Epithelial cell of proximal tubule (primary cell): ENCODE data around the gene LRBA. TPM values are rescaled to one million over a fixed set of nuclear protein-coding genes. Genes with fewer than 3 reads are reported as not detected.

Experiments used
- DNase-seq: peaks from one replicate; pipeline ENCODE4 v3.0.0-alpha.2; 2011; ENCODE audit warnings: low read depth
- H3K4me3 ChIP-seq: 2 replicates; pipeline ENCODE4 v1.5.1; 2011; ENCODE audit warnings: low read depth, mild to moderate bottlenecking, low read length
- CTCF ChIP-seq: conservative IDR thresholded peaks from 2 replicates; pipeline ENCODE4 v1.5.1; 2012; ENCODE audit warnings: low read depth, mild to moderate bottlenecking, low read length
- total RNA-seq: library from RNA; depleted of rRNA; stranded (reverse); fragments of >200 nt; gene quantifications from 2 replicates; pipeline ENCODE4 v1.2.3, GENCODE V29; 2015

The LRBA gene
- total RNA-seq, 1 donor from 2014 or later: 58.9 TPM

GRCh38 chr4:150475763-150476162 is 539.3 kb downstream of the LRBA start:
- no peak overlapping the region for H3K4me3 ChIP-seq
- no peak for TF ChIP-seq CTCF
- no peak for DNase-seq

GRCh38 chr4:150464523-150464922 is 550.6 kb downstream of the LRBA start:
- no peak overlapping the region for H3K4me3 ChIP-seq
- no peak for DNase-seq
- no peak for TF ChIP-seq CTCF

- no peak for TF ChIP-seq CTCF
- no peak overlapping the region for H3K4me3 ChIP-seq
- DNase-seq: no peak
Measured at GRCh38 chr4:150462743-150463142, 552.3 kb downstream of the LRBA start.

GRCh38 chr4:150461957-150462356 is 553.1 kb downstream of the LRBA start:
- no peak for DNase-seq
- no peak for TF ChIP-seq CTCF
- no peak overlapping the region for H3K4me3 ChIP-seq

- H3K4me3 ChIP-seq: no peak overlapping the region
- no peak for DNase-seq
- no peak for TF ChIP-seq CTCF
Measured at GRCh38 chr4:150457802-150458201, 557.3 kb downstream of the LRBA start.

GRCh38 chr4:150451883-150452282 is 563.2 kb downstream of the LRBA start:
- H3K4me3 ChIP-seq: no peak overlapping the region
- TF ChIP-seq CTCF: no peak
- DNase-seq: no peak

GRCh38 chr4:150447356-150447755 is 567.7 kb downstream of the LRBA start:
- TF ChIP-seq CTCF: no peak
- no peak overlapping the region for H3K4me3 ChIP-seq
- no peak for DNase-seq
